ENCODE measurements around the gene KCNS3.
A peak's percentile ranks its signal among the peaks of the same experiment; 100 is the strongest.

Gene KCNS3

DNA sequence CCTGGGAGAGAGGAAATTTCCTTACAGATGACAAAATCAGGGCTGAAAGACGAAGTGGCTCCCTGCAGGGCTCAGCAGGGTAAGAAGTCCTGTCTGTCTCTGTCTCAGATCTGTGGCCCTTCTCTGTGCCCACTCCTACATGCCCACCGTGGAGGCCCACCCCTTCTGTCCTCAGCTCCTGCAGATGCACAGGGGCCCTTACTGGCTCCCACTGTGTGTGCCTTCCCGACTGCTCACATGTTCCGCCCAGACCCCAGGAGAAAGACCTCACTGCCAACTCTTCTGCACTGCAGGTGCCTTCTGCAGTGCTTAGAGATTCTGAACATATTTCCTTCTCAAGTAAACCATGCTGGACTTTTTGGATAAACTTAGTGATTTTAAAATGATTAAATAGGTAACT, 1.9 kb upstream of the KCNS3 start:
- TF ChIP-seq, protein P1, sequence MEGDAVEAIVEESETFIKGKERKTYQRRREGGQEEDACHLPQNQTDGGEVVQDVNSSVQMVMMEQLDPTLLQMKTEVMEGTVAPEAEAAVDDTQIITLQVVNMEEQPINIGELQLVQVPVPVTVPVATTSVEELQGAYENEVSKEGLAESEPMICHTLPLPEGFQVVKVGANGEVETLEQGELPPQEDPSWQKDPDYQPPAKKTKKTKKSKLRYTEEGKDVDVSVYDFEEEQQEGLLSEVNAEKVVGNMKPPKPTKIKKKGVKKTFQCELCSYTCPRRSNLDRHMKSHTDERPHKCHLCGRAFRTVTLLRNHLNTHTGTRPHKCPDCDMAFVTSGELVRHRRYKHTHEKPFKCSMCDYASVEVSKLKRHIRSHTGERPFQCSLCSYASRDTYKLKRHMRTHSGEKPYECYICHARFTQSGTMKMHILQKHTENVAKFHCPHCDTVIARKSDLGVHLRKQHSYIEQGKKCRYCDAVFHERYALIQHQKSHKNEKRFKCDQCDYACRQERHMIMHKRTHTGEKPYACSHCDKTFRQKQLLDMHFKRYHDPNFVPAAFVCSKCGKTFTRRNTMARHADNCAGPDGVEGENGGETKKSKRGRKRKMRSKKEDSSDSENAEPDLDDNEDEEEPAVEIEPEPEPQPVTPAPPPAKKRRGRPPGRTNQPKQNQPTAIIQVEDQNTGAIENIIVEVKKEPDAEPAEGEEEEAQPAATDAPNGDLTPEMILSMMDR (IDR thresholded peaks at IDR 0.05; ENCODE audit: extremely low read depth, missing control alignments), result no peak
- DNase-seq (ENCODE audit: low spot score), result no peak

DNA sequence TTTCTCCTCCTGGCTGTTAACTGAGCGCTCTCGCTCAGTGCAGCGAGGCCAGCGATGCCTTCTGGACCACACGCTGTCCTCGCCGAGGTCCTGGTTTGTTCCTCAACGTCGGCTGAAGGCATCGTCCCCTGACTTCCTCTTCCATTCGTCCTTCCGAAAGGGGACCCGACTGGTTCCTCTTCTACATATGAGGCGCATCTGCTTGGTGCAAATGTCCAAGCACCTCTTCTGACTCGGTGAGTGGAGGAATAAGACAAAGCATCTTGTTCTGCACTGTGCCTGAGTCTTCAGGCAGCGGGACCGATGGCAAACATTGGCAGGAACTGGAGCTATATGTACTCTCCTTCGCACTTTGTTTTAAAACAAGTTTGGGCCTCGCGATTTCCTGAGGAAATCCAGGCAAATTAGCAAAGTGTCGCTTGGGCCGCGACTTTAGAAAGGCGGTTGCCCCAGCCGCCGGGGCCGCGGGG, 621 bp upstream of the KCNS3 start:
- TF ChIP-seq, protein P1 (IDR thresholded peaks at IDR 0.05; ENCODE audit: extremely low read depth, missing control alignments), result no peak
- peak; percentile 52 for DNase-seq (ENCODE audit: low spot score)

DNA sequence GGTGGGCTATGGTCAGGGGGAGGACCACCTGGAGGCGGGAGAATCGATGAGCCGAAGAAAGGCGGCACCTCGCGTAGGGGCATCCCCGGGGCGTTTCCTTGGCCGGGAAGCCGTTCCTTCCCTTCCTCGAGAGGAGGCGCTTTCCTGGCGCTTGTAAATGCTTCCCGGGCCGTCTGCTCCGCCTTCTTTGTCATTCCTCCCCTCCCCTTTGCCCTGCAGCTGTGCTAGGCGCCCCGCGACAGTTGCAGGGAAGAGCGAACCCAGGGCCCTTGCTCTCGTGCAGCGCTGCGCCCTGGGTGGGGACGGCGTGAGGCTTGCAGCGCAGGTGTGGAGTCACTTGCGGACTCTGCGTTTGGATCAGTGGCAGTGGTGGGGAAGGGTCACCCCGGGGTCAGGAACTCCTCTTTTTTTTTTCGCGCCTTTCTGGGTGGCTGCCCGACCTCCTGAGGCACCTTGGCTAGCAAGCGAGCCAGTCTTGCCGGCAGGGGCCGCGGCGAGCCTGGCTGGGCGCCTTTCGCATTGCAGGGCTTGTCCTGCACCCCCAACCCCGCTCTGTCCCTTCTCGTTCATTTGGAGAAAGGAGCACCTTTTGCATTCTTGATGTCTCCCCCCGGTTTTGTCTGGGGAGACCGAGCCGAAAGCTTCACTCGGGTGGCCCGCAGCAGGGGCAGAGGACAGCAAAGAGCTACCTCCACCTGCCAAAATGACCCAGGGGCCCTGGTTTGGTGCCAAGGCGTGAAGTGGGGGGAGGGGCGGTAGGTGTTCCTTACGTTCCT, 858 bp downstream of the KCNS3 start:
- TF ChIP-seq, protein P1 (IDR thresholded peaks at IDR 0.05; ENCODE audit: extremely low read depth, missing control alignments), result no peak
- DNase-seq (ENCODE audit: low spot score), result peak; percentile 52

DNA sequence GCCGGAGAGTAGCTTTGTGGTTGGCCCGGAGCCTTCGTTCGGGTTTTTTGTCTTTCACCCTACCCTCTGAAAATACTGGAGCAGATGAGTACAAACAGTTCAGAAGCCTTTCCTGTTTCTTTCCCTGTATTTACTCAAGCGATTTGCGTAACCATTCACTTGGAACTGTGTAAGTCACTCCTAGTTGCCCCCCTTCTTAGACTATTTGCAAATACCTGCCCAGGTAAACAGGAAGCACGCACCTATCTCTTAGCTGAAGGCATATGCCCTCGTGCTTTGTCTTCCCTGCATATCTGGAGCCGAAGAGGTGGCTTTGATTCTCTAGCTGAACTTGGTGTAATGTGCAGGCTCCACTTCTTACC, 1.4 kb downstream of the KCNS3 start:
- TF ChIP-seq, protein P1 (IDR thresholded peaks at IDR 0.05; ENCODE audit: extremely low read depth, missing control alignments), result no peak
- DNase-seq (ENCODE audit: low spot score), result no peak

DNA sequence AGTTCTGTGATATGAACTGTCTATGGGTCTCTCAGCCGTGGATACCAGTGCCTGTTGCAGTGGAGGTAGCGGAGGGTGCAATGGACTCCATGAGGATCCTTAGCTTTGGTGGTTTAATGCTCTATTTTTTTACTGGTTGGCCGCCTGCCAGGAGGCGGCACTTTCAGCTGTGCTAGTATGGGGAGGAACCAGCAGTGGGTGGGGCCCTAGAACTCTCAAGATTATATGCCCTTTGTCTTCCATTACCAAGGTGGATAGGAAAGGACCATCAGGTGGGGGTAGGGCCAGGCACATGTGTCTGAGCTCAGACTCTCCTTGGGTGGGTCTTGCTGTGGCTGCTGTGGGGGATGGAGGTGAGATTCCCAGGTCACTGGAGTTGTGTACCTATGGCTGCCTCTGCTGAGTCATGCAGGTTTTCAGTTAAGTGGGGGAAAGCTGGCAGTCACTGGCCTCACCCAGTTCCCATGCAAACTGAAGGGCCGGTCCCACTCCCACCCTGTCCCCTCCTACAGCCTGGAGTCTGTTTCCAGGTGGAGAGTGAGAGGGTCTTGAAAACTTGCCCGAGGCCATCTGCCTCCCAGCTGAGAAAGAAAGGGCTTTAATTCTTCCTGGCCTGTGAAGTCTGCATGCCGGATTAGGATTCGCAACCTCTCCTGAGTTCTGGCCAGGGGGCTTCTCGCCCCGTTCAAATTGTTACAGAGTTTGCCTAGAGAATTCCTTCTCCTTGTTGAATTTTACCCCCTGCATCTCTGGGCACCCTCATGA, 14.5 kb downstream of the KCNS3 start:
- no peak for DNase-seq (ENCODE audit: low spot score)
- TF ChIP-seq, protein P1 (IDR thresholded peaks at IDR 0.05; ENCODE audit: extremely low read depth, missing control alignments), result no peak

DNA sequence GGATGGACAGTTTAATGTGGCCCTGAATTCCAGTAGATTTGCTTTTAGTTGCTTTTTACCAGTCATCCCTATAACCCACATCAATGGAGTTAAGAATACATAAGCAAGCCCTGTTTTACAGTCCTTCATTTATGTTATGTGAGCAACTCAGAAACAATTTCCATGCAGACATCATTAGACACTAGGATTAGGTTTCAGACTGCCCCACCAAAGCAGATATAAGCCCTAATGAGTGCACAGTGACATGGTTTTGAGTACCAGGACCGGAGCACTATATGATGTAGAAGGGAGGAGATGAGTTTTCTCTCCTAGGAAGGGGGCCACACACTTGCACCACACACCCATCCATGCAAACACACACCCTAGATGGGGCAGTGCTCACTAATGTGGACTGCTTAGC, 15.5 kb downstream of the KCNS3 start:
- no peak for DNase-seq (ENCODE audit: low spot score)
- TF ChIP-seq, protein P1 (IDR thresholded peaks at IDR 0.05; ENCODE audit: extremely low read depth, missing control alignments), result no peak

DNA sequence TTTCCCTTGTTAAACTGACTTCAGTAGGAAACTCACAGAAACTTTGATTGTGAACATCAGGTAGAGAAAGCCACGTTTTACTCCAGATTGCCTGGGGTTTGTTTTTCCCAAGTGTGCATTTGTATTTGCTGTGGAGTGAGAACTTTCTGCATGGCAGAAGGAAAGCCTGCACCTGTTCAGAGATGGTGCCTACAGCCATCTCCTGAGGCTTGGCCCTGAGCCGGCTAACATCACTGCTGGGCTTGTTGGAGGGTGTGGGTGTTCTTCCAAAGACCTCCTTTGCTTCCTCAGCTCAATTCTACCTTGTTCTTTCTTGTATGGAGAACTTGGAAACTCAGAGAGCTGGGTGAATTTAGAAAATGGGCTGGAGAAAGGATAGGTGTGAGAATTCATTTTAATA, 16.1 kb downstream of the KCNS3 start:
- DNase-seq (ENCODE audit: low spot score), result no peak
- TF ChIP-seq, protein P1 (IDR thresholded peaks at IDR 0.05; ENCODE audit: extremely low read depth, missing control alignments), result no peak

All from GM20000 (cell line).